ENCODE measurements around the gene PCBP3. TPM values are rescaled to one million over a fixed set of nuclear protein-coding genes. Genes with fewer than 3 reads are reported as not detected.

The PCBP3 gene
- total and polyA plus RNA-seq, 2 of the 8 experiments (the other 6 are each of a cell fraction or from before 2014, with no cell fraction given): 3.5 to 6.3 TPM

GRCh38 chr21:45870851-45871615 is 227.5 kb downstream of the PCBP3 start (continued):
- TF ChIP-seq CBX8 (IDR thresholded peaks at IDR 0.05; ENCODE audit: borderline replicate concordance, low read depth, low read length) (no peak), KDM5A (IDR thresholded peaks at IDR 0.05; ENCODE audit: low read length) (no peak), RXRA (IDR thresholded peaks at IDR 0.05; ENCODE audit: insufficient read depth, low read depth, low read length) (no peak), SIRT6 (IDR thresholded peaks at IDR 0.05; ENCODE audit: low read length) (no peak), TEAD4 (IDR thresholded peaks at IDR 0.05; ENCODE audit: low read depth, low read length) (no peak)
